Stimulated activated memory B cell treated with anti-CD40 and anti-IgM and Interleukin-4, amounts not matched to agents 10 μg/mL and 1 μg/mL and 100 μg/mL, for 72 hours (primary cell): ENCODE results near the gene ELMO3.

Source experiments
- ATAC-seq: fragments of 150-1000 bp; cut with Tn5 transposase; 2 replicates; pipeline ENCODE4 v1.10.0; 2021
- H3K27ac Mint-ChIP-seq: one replicate; pipeline ENCODE4 v1.8.0; 2022; ENCODE audit warnings: mild to moderate bottlenecking, mixed read lengths
- H3K27me3 Mint-ChIP-seq: one replicate; pipeline ENCODE4 v1.8.0; 2022; ENCODE audit warnings: mixed read lengths
- H3K36me3 Mint-ChIP-seq: one replicate; pipeline ENCODE4 v1.8.0; 2022; ENCODE audit warnings: mixed read lengths
- H3K4me1 Mint-ChIP-seq: one replicate; pipeline ENCODE4 v1.8.0; 2022; ENCODE audit warnings: mixed read lengths
- H3K4me3 Mint-ChIP-seq: one replicate; pipeline ENCODE4 v1.8.0; 2022; ENCODE audit warnings: mild to moderate bottlenecking, moderate library complexity, mixed read lengths
- H3K9me3 Mint-ChIP-seq: one replicate; pipeline ENCODE4 v1.8.0; 2022; ENCODE audit warnings: mixed read lengths

Gene ELMO3

GRCh38 chr16:67209565-67209964, 10.6 kb downstream of the ELMO3 start:
- no peak for ATAC-seq
- H3K4me3 Mint-ChIP-seq, result no peak overlapping the region
- H3K9me3 Mint-ChIP-seq, result no peaks in the 10 kb centered on the region
- H3K27me3 Mint-ChIP-seq, result no peaks in the 10 kb centered on the region
- no peaks in the 10 kb centered on the region for H3K4me1 Mint-ChIP-seq
- H3K36me3 Mint-ChIP-seq, result peaks cover 6% of the 10 kb centered on the region
- H3K27ac Mint-ChIP-seq, result no peak overlapping the region

- ATAC-seq, result no peak
Observed at GRCh38 chr16:67210069-67210937, 11.4 kb downstream of the ELMO3 start.

GRCh38 chr16:67211674-67212073, 12.7 kb downstream of the ELMO3 start:
- H3K4me1 Mint-ChIP-seq, result no peaks in the 10 kb centered on the region
- no peaks in the 10 kb centered on the region for H3K27me3 Mint-ChIP-seq
- H3K9me3 Mint-ChIP-seq, result no peaks in the 10 kb centered on the region
- H3K36me3 Mint-ChIP-seq, result peaks cover under 1% of the 10 kb centered on the region
- no peak for ATAC-seq
- no peak overlapping the region for H3K4me3 Mint-ChIP-seq
- no peak overlapping the region for H3K27ac Mint-ChIP-seq

More at GRCh38 chr16:67210069-67210937, 11.4 kb downstream of the ELMO3 start:
- Mint-ChIP-seq H3K27ac (no peak overlapping the region), H3K36me3 (peaks cover 6% of the 10 kb centered on the region), H3K4me3 (no peak overlapping the region), H3K4me1 (no peaks in the 10 kb centered on the region), H3K27me3 (no peaks in the 10 kb centered on the region), H3K9me3 (no peaks in the 10 kb centered on the region)

- no peak for ATAC-seq
- Mint-ChIP-seq H3K4me3 (no peak overlapping the region), H3K27me3 (no peaks in the 10 kb centered on the region), H3K27ac (no peak overlapping the region), H3K4me1 (no peaks in the 10 kb centered on the region), H3K9me3 (no peaks in the 10 kb centered on the region), H3K36me3 (peaks cover 4% of the 10 kb centered on the region)
Observed at GRCh38 chr16:67212766-67213165, 13.8 kb downstream of the ELMO3 start.

GRCh38 chr16:67213197-67214019, 14.5 kb downstream of the ELMO3 start:
- Mint-ChIP-seq H3K4me1 (no peaks in the 10 kb centered on the region), H3K36me3 (peaks cover 5% of the 10 kb centered on the region), H3K9me3 (no peaks in the 10 kb centered on the region), H3K4me3 (no peak overlapping the region), H3K27ac (no peak overlapping the region), H3K27me3 (no peaks in the 10 kb centered on the region)
- ATAC-seq, result no peak

- peak overlapping the region; percentile 11 for H3K27ac Mint-ChIP-seq
Observed at GRCh38 chr16:67215706-67216105, 16.8 kb downstream of the ELMO3 start.

GRCh38 chr16:67216612-67217490, 17.9 kb downstream of the ELMO3 start:
- no peak overlapping the region for H3K27ac Mint-ChIP-seq

More at GRCh38 chr16:67215706-67216105, 16.8 kb downstream of the ELMO3 start:
- Mint-ChIP-seq H3K4me1 (no peaks in the 10 kb centered on the region), H3K27me3 (no peaks in the 10 kb centered on the region), H3K4me3 (no peak overlapping the region), H3K9me3 (no peaks in the 10 kb centered on the region), H3K36me3 (peaks cover 5% of the 10 kb centered on the region)
- ATAC-seq, result no peak

GRCh38 chr16:67223992-67224391, 25.1 kb downstream of the ELMO3 start:
- peaks cover 14% of the 10 kb centered on the region for H3K36me3 Mint-ChIP-seq
- no peak overlapping the region for H3K4me3 Mint-ChIP-seq
- no peaks in the 10 kb centered on the region for H3K27me3 Mint-ChIP-seq
- no peak for ATAC-seq
- no peaks in the 10 kb centered on the region for H3K9me3 Mint-ChIP-seq
- H3K27ac Mint-ChIP-seq, result no peak overlapping the region
- H3K4me1 Mint-ChIP-seq, result peaks cover 43% of the 10 kb centered on the region

More at GRCh38 chr16:67216612-67217490, 17.9 kb downstream of the ELMO3 start:
- no peaks in the 10 kb centered on the region for H3K9me3 Mint-ChIP-seq
- H3K4me3 Mint-ChIP-seq, result no peak overlapping the region
- H3K36me3 Mint-ChIP-seq, result peaks cover 5% of the 10 kb centered on the region
- ATAC-seq, result no peak
- H3K4me1 Mint-ChIP-seq, result no peaks in the 10 kb centered on the region
- no peaks in the 10 kb centered on the region for H3K27me3 Mint-ChIP-seq

GRCh38 chr16:67226295-67226803, 27.4 kb downstream of the ELMO3 start:
- H3K4me3 Mint-ChIP-seq, result peak overlapping the region; percentile 99
- H3K9me3 Mint-ChIP-seq, result no peaks in the 10 kb centered on the region
- H3K36me3 Mint-ChIP-seq, result peaks cover 36% of the 10 kb centered on the region
- no peaks in the 10 kb centered on the region for H3K27me3 Mint-ChIP-seq
- no peak for ATAC-seq
- peak overlapping the region; percentile 97 for H3K27ac Mint-ChIP-seq
- H3K4me1 Mint-ChIP-seq, result peaks cover 45% of the 10 kb centered on the region

- Mint-ChIP-seq H3K4me3 (peak within 1 kb of the TSS; percentile 99), H3K27ac (peak within 1 kb of the TSS; percentile 97), H3K27me3 (no peaks in the 10 kb centered on the region), H3K36me3 (peaks cover 43% of the 10 kb centered on the region), H3K9me3 (no peaks in the 10 kb centered on the region), H3K4me1 (peaks cover 45% of the 10 kb centered on the region)
- ATAC-seq, result peak; percentile 99
Observed at GRCh38 chr16:67226804-67227566, 28.1 kb downstream of the ELMO3 start, which contains the start of gene TMEM208. TMEM208 (plus strand) TSS chr16:67227130; CDS start chr16:67227219, 89 bp downstream.

- H3K4me1 Mint-ChIP-seq, result peaks cover 45% of the 10 kb centered on the region
- H3K9me3 Mint-ChIP-seq, result no peaks in the 10 kb centered on the region
- H3K27me3 Mint-ChIP-seq, result no peaks in the 10 kb centered on the region
- peak overlapping the region; percentile 97 for H3K27ac Mint-ChIP-seq
- H3K4me3 Mint-ChIP-seq, result peak overlapping the region; percentile 99
- H3K36me3 Mint-ChIP-seq, result peaks cover 48% of the 10 kb centered on the region
- no peak for ATAC-seq
Observed at GRCh38 chr16:67227567-67227921, 28.6 kb downstream of the ELMO3 start.

- Mint-ChIP-seq H3K27me3 (no peaks in the 10 kb centered on the region), H3K36me3 (peaks cover 50% of the 10 kb centered on the region), H3K27ac (peak overlapping the region; percentile 97), H3K4me3 (peak overlapping the region; percentile 99), H3K9me3 (no peaks in the 10 kb centered on the region), H3K4me1 (peaks cover 45% of the 10 kb centered on the region)
- no peak for ATAC-seq
Observed at GRCh38 chr16:67228034-67228785, 29.3 kb downstream of the ELMO3 start.

GRCh38 chr16:67228905-67229304, 30.0 kb downstream of the ELMO3 start:
- H3K36me3 Mint-ChIP-seq, result peaks cover 56% of the 10 kb centered on the region
- H3K27me3 Mint-ChIP-seq, result no peaks in the 10 kb centered on the region
- no peaks in the 10 kb centered on the region for H3K9me3 Mint-ChIP-seq
- H3K4me3 Mint-ChIP-seq, result no peak overlapping the region
- H3K4me1 Mint-ChIP-seq, result peaks cover 45% of the 10 kb centered on the region
- ATAC-seq, result no peak
- no peak overlapping the region for H3K27ac Mint-ChIP-seq
